HG02623 (cell line): ENCODE results near the gene HYPK.
"Not testable (repeated sequence)": the region's sequence is repeated elsewhere in the genome, so short reads cannot be mapped to it uniquely, and the experiment has no call there.

ENCODE experiments used
- ATAC-seq: cut with Tn5 transposase; IDR thresholded peaks from one replicate; pipeline ENCODE4 v1.9.1; 2021; ENCODE audit warnings: moderate library complexity; ENCODE audit not compliant: unreplicated experiment

HYPK gene

DNA sequence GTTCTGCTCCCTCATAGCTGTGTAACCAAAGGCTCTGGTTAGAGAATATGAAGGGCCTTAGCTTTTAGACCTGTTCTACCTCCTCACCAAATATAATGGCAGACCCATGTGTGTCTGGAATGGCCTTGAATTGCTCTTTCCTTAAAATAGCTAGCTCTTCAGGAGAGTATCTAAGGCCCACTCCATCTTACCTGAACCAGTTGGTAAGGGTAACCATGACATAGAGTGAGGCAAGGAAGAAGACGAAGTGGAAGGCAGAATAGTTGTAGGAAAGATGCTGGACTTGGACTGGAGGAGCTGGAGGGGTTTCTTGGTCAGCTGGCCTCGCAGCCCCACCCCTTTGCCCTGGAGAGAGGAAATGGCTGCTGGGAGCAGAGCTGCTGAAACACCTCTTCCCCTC, 5.2 kb upstream of the HYPK start:
- no peak for ATAC-seq

- no peak for ATAC-seq
Measured at GRCh38 chr15:43795997-43796396, 4.4 kb upstream of the HYPK start.

GRCh38 chr15:43796566-43796965, 3.8 kb upstream of the HYPK start:
- no peak for ATAC-seq

GRCh38 chr15:43799209-43799944, 1.0 kb upstream of the HYPK start:
- no peak for ATAC-seq

GRCh38 chr15:43799945-43800285, 484 bp upstream of the HYPK start, which contains the start of gene SERINC4:
Gene SERINC4 (minus strand): TSS chr15:43800220. CDS start chr15:43799986, 234 bp downstream.
- ATAC-seq = no peak

GRCh38 chr15:43802676-43803075, 2.3 kb downstream of the HYPK start:
- ATAC-seq = not testable (repeated sequence)

DNA sequence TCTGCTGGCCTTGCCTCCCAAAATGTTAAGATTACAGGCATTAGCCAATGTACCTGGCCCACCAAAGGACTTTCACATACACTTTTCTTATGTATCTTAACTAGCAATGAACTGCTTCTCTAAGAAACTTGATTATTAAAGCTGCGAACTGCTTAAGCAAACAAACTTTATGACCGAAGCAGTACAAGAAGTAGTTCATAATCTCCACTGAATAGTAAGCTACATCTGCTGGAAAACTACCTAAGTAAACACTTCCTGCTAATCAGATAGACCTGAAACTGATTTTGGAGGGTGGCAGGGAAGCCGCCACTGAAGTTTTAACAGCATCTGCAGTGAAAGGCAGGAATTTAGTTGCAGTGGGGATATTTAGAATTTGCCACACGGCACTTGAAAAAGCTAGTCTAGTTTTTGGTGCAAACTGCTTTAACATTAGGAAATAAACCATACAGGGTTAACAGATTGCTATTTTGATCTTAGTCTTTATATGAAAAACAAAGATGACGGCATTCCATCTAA, 8.1 kb downstream of the HYPK start:
- no peak for ATAC-seq

DNA sequence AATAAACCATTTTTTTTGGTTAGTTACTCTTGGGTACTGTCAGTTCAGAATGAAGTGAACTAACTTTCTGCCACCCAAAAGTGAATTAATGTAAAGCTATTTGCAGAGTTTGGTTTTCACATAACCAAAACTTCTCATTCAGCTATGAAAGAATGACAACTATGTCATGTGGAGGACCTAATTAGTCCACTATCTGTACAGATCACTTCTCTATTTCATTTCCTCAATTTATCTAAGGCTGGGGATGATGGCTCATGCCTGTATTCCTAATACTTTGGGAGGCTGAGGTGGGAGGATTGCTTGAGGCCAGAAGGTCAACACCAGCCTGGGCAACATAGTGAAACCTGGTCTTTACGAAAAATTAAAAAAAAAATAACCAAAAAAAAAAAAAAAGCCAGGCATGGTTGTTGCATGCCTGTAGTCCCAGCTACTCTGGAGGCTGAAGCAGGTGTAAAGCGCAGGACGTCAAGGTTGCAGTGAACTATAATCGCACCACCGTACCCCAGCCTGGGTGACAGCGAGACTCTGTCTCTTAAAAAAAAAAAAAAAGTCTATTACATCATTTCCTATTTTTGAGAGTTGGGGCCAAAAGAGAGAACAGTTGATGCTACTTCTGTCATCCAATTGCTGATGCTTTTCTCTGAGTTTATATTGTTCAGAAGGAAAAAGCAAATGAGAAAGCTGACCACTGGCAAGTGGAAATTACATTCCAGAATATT, 8.7 kb downstream of the HYPK start:
- ATAC-seq = peak; percentile 61

GRCh38 chr15:43815064-43815463, 14.7 kb downstream of the HYPK start:
- not testable (repeated sequence) for ATAC-seq

DNA sequence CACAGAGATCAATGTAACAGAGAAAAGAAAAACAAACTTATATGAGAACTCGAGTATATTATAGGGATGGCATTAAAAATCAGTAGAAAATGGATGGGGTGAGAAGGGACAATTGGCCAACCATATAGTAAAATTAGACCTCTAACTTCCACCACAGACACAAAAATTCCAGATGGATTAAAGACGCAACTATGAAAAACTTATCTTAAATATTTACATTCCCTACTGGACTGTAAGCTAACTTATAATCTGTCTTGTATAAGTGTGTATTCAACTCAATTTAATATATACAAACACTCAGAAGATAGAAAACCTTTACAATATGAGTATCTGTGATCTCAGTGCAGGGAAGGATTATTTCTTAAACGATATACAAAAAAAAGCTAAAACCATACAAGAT, 21.1 kb downstream of the HYPK start:
- ATAC-seq = no peak

- ATAC-seq = peak; percentile 67
Measured at GRCh38 chr15:43824302-43825246, 24.2 kb downstream of the HYPK start, which contains the start of gene MFAP1. Gene MFAP1 (minus strand): TSS chr15:43824690. CDS start chr15:43824569, 121 bp downstream.

- ATAC-seq = not testable (repeated sequence)
Measured at GRCh38 chr15:43825305-43825704, 24.9 kb downstream of the HYPK start.

GRCh38 chr15:43826029-43826507, 25.7 kb downstream of the HYPK start:
- no peak for ATAC-seq

GRCh38 chr15:43826508-43827341, 26.3 kb downstream of the HYPK start, which contains the start of gene WDR76:
Gene WDR76 (plus strand): TSS chr15:43827002. CDS start chr15:43827033, 31 bp downstream.
- ATAC-seq = peak; percentile 39

DNA sequence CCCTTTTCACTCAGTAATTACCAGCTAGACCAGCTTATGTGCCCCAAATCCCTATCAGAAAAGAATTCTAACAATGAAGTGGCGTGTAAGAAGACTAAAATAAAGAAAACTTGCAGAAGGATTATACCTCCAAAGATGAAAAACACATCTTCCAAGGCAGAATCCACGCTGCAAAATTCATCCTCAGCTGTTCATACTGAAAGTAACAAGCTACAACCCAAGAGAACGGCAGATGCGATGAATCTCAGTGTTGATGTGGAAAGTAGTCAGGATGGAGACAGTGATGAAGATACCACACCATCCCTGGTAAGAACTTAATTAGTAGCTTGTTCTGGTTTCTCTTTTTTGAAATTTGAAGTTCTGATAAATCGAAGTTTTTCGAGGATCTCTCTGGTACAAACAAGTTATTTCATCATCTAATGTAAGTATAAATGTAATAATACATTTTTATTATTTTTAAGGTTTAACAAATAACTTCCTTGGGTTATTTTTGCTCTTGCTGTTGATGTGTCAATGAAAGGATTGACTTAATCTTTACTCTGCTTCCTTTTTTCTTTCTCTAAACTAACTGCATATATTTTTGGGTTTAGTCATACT, 27.8 kb downstream of the HYPK start:
- no peak for ATAC-seq

DNA sequence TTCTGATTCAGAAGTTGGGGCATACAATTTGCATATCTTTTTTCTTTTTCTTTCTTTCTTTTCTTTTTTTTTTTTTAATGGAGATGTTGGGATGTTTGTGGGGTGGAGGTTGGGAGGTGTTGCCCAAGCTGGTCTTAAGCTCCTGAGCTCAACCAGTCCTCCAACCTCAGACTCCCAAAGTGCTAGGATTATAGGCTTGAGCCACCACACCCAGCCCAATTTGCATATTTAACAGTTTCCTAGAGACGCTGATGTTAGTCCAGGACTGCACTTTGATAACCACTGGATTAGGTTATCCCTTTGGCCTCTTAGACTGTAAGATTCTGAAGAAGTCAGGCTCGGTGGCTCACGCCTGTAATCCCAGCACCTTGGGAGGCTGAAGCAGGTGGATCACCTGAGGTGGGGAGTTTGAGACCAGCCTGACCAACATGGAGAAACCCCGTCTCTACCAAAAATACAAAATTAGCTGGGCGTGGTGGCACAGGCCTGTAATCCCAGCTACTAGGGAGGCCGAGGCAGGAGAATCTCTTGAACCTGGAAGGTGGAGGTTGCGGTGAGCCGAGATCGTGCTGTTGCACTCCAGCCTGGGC, 29.6 kb downstream of the HYPK start:
- ATAC-seq = not testable (repeated sequence)

DNA sequence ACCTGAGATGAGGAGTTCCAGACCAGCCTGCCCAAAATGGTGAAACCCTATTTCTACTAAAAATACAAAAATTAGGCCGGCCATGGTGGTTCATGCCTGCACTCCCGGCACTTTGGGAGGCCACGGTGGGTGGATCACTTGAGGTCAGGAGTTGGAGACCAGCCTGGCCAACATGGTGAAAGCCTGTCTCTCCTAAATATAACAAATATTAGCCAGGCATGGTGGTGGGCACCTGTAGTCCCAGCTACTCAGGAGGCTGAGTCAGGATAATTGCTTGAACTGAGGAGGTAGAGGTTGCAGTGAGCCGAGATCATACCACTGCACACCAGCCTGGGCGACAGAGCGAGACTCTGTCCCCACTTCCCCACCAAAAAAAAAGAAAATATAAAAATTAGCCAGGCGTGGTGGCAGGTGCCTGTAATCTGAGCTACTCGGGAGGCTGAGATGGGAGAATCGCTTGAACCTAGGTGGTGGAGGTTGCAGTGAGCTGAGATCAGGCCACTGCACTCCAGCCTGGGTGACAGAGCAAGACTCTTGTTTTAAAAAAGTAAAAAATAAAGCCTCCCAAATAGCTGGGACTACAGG, 30.4 kb downstream of the HYPK start:
- ATAC-seq = not testable (repeated sequence)

GRCh38 chr15:43831519-43832052, 31.2 kb downstream of the HYPK start:
- ATAC-seq = not testable (repeated sequence)
